Measurements from ENCODE around the gene PLXNB1.

Gene PLXNB1

GRCh38 chr3:48406443-48407431, 23.1 kb downstream of the PLXNB1 start:
- H3K9me3 ChIP-seq, result no peaks in the 10 kb centered on the region

GRCh38 chr3:48405971-48406370, 23.9 kb downstream of the PLXNB1 start:
- TF ChIP-seq CTCF (IDR thresholded peaks at IDR 0.05), result no peak
- Histone ChIP-seq H3K4me1 (ENCODE audit: control insufficient read depth in 1 of 2, insufficient read depth in 1 of 2, low read depth in 1 of 2, low read length in 1 of 2) (no peaks in the 10 kb centered on the region), H3K27me3 (no peaks in the 10 kb centered on the region), H3K27ac (no peak overlapping the region), H3K4me3 (ENCODE audit: low read depth in 1 of 2, low read length in 1 of 2) (no peak overlapping the region), H3K9me3 (no peaks in the 10 kb centered on the region), H3K36me3 (no peaks in the 10 kb centered on the region)

More at GRCh38 chr3:48406443-48407431, 23.1 kb downstream of the PLXNB1 start:
- H3K4me3 ChIP-seq (ENCODE audit: low read depth in 1 of 2, low read length in 1 of 2), result no peak overlapping the region
- no peak for TF ChIP-seq CTCF (IDR thresholded peaks at IDR 0.05)
- no peaks in the 10 kb centered on the region for H3K36me3 ChIP-seq
- H3K27ac ChIP-seq, result no peak overlapping the region
- H3K27me3 ChIP-seq, result no peaks in the 10 kb centered on the region
- no peaks in the 10 kb centered on the region for H3K4me1 ChIP-seq (ENCODE audit: control insufficient read depth in 1 of 2, insufficient read depth in 1 of 2, low read depth in 1 of 2, low read length in 1 of 2)

GRCh38 chr3:48405343-48405881, 24.5 kb downstream of the PLXNB1 start:
- Histone ChIP-seq H3K36me3 (no peaks in the 10 kb centered on the region), H3K4me1 (ENCODE audit: control insufficient read depth in 1 of 2, insufficient read depth in 1 of 2, low read depth in 1 of 2, low read length in 1 of 2) (no peaks in the 10 kb centered on the region), H3K27me3 (no peaks in the 10 kb centered on the region)

GRCh38 chr3:48404440-48405342, 25.2 kb downstream of the PLXNB1 start:
- Histone ChIP-seq H3K36me3 (no peaks in the 10 kb centered on the region), H3K27ac (no peak overlapping the region)

More at GRCh38 chr3:48405343-48405881, 24.5 kb downstream of the PLXNB1 start:
- Histone ChIP-seq H3K4me3 (ENCODE audit: low read depth in 1 of 2, low read length in 1 of 2) (no peak overlapping the region), H3K27ac (no peak overlapping the region), H3K9me3 (no peaks in the 10 kb centered on the region)
- no peak for TF ChIP-seq CTCF (IDR thresholded peaks at IDR 0.05)

More at GRCh38 chr3:48404440-48405342, 25.2 kb downstream of the PLXNB1 start:
- H3K27me3 ChIP-seq, result no peaks in the 10 kb centered on the region
- no peak for TF ChIP-seq CTCF (IDR thresholded peaks at IDR 0.05)
- no peak overlapping the region for H3K4me3 ChIP-seq (ENCODE audit: low read depth in 1 of 2, low read length in 1 of 2)
- H3K4me1 ChIP-seq (ENCODE audit: control insufficient read depth in 1 of 2, insufficient read depth in 1 of 2, low read depth in 1 of 2, low read length in 1 of 2), result peaks cover 3% of the 10 kb centered on the region in 2 experiments
- no peaks in the 10 kb centered on the region for H3K9me3 ChIP-seq
